Astrocyte of the cerebellum (primary cell): ENCODE measurements around the gene NDUFV2.

Source experiments
- DNase-seq: peaks from one replicate; pipeline ENCODE4 v3.0.0-alpha.2; 2011; ENCODE audit warnings: low read depth
- H3K4me3 ChIP-seq: 2 replicates; pipeline ENCODE4 v1.5.1; 2011; ENCODE audit warnings: mild to moderate bottlenecking, low read depth, low read length, moderate library complexity
- CTCF ChIP-seq: IDR thresholded peaks from 2 replicates; pipeline ENCODE4 v1.5.1; 2012; ENCODE audit warnings: low read length, low read depth, moderate library complexity, mild to moderate bottlenecking; ENCODE audit errors: missing control alignments
- in situ Hi-C: cut with HindIII; loops from 2 replicates; pipeline ENCODE4 v1.10.0; 2017; ENCODE audit warnings: low sequenced_read_pairs

NDUFV2 gene

DNA sequence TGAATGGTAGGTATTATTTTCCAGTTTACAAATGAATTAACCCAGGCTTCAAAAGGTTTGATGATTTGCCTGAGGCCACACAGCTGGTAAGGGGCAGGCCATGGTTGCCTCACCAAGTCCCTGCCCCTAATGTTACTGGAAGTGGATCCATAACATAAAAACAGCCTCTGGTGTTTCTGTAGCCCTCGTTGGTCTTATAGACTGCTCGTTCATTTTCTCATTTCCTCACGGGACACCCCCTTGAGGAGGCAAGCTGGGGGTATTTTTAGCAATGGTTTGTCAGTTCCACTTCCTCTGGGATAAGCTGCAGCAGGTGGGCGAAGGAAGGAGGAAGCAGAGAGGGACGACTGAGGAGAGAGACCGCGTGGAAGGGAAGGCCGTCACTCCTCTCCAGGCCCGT is 32.9 kb upstream of the NDUFV2 start:
- in situ Hi-C loops = no loop called here
- TF ChIP-seq CTCF = no peak
- no peak for DNase-seq
- H3K4me3 ChIP-seq = no peak overlapping the region

- H3K4me3 ChIP-seq = no peak overlapping the region
- no peak for DNase-seq
- in situ Hi-C loops = no loop called here
- TF ChIP-seq CTCF = no peak
These were observed 32.3 kb upstream of the NDUFV2 start for GRCh38 chr18:9070212-9070611.

DNA sequence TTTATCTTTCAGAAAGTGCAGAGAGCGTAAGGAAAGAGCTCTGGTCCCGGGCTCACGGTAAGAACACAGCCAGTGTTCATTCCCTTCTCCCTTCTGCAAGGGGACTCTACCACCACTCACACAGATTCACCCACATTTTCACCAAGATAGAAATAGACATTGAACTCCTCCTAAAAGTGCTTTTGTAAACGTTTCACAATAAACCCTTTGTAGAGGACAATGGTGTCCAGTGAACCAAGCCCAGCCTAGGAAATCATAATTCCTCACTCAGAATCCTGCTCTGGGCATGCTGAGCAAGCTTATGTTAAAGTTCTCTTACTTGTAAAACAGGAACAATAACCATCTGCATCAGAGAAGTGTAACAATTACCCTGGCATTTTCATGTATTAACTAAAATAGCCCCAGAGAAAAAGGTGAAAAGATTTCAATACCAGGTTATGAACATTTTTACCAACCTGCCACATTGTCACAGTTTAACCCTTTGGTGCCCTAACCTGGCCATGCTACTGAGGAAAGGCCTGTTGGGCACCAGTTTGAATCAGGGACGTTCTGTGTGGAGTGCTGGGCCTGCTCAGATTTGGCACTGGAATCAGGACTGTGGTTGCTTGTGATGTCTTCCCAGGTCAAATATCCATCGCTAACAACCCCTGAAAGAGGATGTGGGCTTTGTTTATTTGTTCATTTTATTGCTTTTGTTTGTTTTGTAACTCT is 22.5 kb upstream of the NDUFV2 start:
- no peak overlapping the region for H3K4me3 ChIP-seq
- TF ChIP-seq CTCF = no peak
- DNase-seq = no peak
- in situ Hi-C loops = no loop called here

- H3K4me3 ChIP-seq = no peak overlapping the region
- DNase-seq = no peak
- TF ChIP-seq CTCF = no peak
- in situ Hi-C loops = no loop called here
These were observed 20.6 kb upstream of the NDUFV2 start for GRCh38 chr18:9081940-9082339.

GRCh38 chr18:9082711-9083510 is 19.6 kb upstream of the NDUFV2 start:
- no peak for TF ChIP-seq CTCF
- no peak for DNase-seq
- H3K4me3 ChIP-seq = no peak overlapping the region
- in situ Hi-C loops = no loop called here

GRCh38 chr18:9086015-9086414 is 16.5 kb upstream of the NDUFV2 start:
- no peak overlapping the region for H3K4me3 ChIP-seq
- no peak for TF ChIP-seq CTCF
- DNase-seq = no peak
- in situ Hi-C loops = no loop called here
